Measurements from ENCODE around the gene SLIT1.

The SLIT1 gene

GRCh38 chr10:97029271-97029670 lies 156.5 kb downstream of the SLIT1 start:
- no peak for DNase-seq (ENCODE audit: extremely low read depth in 1 of 2, low read depth in 1 of 2)

GRCh38 chr10:97028832-97029178 lies 157.0 kb downstream of the SLIT1 start:
- no peak for DNase-seq (ENCODE audit: extremely low read depth in 1 of 2, low read depth in 1 of 2)

- no peak for DNase-seq (ENCODE audit: extremely low read depth in 1 of 2, low read depth in 1 of 2)
These were observed 157.5 kb downstream of the SLIT1 start for GRCh38 chr10:97028126-97028831.

GRCh38 chr10:97025613-97026242 lies 160.0 kb downstream of the SLIT1 start:
- DNase-seq (ENCODE audit: extremely low read depth in 1 of 2, low read depth in 1 of 2) = peak in 1 of 2 donors; percentile 24

- DNase-seq (ENCODE audit: extremely low read depth in 1 of 2, low read depth in 1 of 2) = no peak
These were observed 161.3 kb downstream of the SLIT1 start for GRCh38 chr10:97024168-97025073.

- DNase-seq (ENCODE audit: extremely low read depth in 1 of 2, low read depth in 1 of 2) = no peak
These were observed 162.2 kb downstream of the SLIT1 start for GRCh38 chr10:97023401-97024167.

- no peak for DNase-seq (ENCODE audit: extremely low read depth in 1 of 2, low read depth in 1 of 2)
These were observed 163.1 kb downstream of the SLIT1 start for GRCh38 chr10:97022616-97023015.

GRCh38 chr10:97020452-97021400 lies 165.0 kb downstream of the SLIT1 start:
- no peak for DNase-seq (ENCODE audit: extremely low read depth in 1 of 2, low read depth in 1 of 2)

GRCh38 chr10:97019213-97019844 lies 166.4 kb downstream of the SLIT1 start:
- no peak for DNase-seq (ENCODE audit: extremely low read depth in 1 of 2, low read depth in 1 of 2)

- DNase-seq (ENCODE audit: extremely low read depth in 1 of 2, low read depth in 1 of 2) = no peak
These were observed 167.2 kb downstream of the SLIT1 start for GRCh38 chr10:97018251-97019212.

GRCh38 chr10:97017474-97017903 lies 168.3 kb downstream of the SLIT1 start:
- no peak for DNase-seq (ENCODE audit: extremely low read depth in 1 of 2, low read depth in 1 of 2)

- DNase-seq (ENCODE audit: extremely low read depth in 1 of 2, low read depth in 1 of 2) = no peak
These were observed 168.9 kb downstream of the SLIT1 start for GRCh38 chr10:97016728-97017473.

- DNase-seq (ENCODE audit: extremely low read depth in 1 of 2, low read depth in 1 of 2) = no peak
These were observed 170.5 kb downstream of the SLIT1 start for GRCh38 chr10:97015240-97015639.

- DNase-seq (ENCODE audit: extremely low read depth in 1 of 2, low read depth in 1 of 2) = no peak
These were observed 171.8 kb downstream of the SLIT1 start for GRCh38 chr10:97013983-97014382.

GRCh38 chr10:97013568-97013967 lies 172.2 kb downstream of the SLIT1 start:
- no peak for DNase-seq (ENCODE audit: extremely low read depth in 1 of 2, low read depth in 1 of 2)

GRCh38 chr10:97012470-97012869 lies 173.3 kb downstream of the SLIT1 start:
- DNase-seq (ENCODE audit: extremely low read depth in 1 of 2, low read depth in 1 of 2) = no peak

- DNase-seq (ENCODE audit: extremely low read depth in 1 of 2, low read depth in 1 of 2) = no peak
These were observed 174.4 kb downstream of the SLIT1 start for GRCh38 chr10:97011397-97011796.

Measured in activated CD8-positive, alpha-beta memory T cell treated with anti-CD3 and anti-CD28 coated beads for 1 hour (primary cell).